GM12801 (cell line): Measurements from ENCODE around the gene PLIN5.

Experiments used
- TF ChIP-seq, protein P1 (sequence below): IDR thresholded peaks from one replicate; pipeline ENCODE4 v1.5.1; 2011; ENCODE audit warnings: control low read depth; ENCODE audit not compliant: insufficient read length; ENCODE audit errors: extremely low read depth

PLIN5 gene, protein sequence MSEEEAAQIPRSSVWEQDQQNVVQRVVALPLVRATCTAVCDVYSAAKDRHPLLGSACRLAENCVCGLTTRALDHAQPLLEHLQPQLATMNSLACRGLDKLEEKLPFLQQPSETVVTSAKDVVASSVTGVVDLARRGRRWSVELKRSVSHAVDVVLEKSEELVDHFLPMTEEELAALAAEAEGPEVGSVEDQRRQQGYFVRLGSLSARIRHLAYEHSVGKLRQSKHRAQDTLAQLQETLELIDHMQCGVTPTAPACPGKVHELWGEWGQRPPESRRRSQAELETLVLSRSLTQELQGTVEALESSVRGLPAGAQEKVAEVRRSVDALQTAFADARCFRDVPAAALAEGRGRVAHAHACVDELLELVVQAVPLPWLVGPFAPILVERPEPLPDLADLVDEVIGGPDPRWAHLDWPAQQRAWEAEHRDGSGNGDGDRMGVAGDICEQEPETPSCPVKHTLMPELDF

DNA sequence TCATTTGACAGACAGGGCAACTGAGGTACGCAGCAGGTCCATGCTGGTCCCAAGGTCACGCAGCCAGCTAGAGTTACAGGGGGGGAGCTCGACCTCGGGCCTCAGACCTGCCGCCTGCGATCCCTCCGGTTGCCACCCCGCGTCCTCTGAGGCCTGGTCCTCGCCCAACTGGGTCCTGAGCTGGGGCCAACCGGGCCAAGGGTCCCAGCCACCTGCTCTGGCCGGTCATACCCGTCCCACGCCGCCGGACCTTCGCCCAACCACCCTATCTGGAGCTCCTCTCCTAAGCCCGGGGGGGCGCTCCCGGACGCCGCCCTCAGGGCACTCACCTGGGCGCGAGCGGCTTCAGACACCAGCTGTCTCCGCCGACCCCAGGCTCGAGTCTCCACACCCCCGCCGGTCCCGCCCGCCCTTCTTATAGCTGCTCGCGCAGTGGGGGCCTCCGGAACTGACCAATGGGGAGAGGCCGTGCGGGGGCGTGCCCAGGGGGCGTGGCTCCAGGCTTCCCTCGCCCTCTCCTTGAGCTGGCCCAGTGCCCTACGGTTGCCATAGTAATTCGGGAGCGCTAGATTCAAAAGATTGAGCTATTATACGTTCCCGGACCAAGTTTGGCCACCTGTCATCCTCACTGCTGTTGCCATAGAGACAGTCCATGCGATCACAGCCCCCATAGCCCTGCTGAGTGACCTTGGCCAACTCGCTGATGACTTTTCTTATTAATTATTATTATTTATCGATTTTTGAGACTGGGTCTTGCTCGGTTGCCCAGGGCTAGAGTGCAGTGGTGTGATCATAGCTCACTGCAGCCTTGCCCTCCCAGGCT, at the start of gene PLIN5:
Gene PLIN5 (minus strand): TSS at position 389 of the 823 bp plus-strand sequence. CDS start 1,150 bp downstream, outside the sequence.
- TF ChIP-seq, protein P1, sequence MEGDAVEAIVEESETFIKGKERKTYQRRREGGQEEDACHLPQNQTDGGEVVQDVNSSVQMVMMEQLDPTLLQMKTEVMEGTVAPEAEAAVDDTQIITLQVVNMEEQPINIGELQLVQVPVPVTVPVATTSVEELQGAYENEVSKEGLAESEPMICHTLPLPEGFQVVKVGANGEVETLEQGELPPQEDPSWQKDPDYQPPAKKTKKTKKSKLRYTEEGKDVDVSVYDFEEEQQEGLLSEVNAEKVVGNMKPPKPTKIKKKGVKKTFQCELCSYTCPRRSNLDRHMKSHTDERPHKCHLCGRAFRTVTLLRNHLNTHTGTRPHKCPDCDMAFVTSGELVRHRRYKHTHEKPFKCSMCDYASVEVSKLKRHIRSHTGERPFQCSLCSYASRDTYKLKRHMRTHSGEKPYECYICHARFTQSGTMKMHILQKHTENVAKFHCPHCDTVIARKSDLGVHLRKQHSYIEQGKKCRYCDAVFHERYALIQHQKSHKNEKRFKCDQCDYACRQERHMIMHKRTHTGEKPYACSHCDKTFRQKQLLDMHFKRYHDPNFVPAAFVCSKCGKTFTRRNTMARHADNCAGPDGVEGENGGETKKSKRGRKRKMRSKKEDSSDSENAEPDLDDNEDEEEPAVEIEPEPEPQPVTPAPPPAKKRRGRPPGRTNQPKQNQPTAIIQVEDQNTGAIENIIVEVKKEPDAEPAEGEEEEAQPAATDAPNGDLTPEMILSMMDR = no peak

DNA sequence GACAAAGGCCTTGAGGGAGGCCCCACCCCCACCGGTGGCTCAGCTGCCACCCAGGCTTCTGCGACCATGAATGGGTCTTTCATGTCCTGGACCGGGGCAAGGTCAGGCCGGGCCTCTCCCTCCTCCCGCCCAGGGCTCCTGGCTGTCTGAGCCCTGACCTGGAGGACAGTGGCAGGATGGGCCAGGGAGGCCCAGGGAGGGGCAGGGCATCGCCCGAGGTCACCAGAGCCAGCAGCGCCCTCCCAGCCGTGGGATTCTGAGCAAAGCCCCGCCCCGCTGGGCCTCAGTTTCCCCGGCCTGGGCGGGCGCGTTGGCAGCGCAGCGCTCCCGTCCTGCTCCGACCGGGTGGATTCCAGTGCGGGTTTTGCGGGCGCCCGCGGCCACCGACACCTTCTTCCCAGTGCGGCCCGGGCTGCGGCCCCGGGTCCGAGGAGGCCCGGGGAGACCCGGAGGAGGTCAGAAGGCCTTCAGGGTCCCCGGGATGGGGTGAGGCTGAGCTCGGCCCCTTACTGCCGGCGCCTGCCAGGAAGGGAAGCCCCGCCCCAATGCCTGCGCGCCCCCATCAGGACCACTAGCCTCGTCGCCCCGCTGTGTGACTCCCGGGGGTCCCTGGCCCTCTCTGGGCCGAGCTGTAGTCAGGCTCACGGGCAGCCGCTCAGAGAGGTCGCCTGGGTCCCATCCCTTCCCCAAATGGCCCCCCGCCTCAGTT, 49.1 kb upstream of the PLIN5 start:
- TF ChIP-seq, protein P1 = no peak

DNA sequence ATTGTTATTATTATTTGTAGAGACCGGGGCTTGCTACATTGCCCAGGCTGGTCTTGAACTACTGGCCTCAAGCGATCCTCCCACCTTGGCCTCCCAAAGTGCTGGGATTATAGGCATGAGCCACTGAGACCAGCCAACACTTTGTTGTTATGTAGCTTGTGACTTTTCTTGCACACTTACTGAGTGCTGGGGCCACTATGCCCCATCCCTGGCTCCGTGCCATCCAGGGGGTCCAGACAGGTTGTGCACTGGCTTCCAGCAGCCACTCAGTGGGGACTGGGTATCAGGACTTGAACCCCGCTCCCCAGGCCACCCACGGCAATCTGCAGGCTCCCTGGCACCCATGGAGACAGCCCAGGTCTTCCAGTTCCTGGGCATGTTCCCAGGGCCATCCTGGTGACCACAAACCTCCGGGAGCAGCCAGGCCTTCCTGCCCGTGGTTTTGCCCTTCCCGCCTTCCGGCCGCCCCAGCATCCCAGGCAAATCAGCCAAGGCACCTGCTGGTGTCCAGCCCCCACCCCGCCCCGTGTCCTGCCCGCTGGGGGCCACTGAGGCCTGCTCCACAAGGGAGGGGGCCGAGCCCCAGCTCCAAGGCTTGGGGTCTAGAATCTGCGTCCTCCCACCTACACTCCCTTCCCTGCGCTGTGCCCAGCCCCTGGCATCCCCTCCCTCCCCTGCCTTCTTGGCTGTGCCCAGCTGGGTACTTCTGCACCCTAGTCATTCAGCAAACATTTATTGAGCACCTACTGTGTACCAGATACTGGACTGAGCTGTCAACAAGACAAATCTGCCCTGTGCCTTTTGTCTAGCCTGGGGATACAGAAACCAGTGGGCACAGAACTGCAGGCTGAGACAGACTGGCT, 48.2 kb upstream of the PLIN5 start:
- TF ChIP-seq, protein P1 = no peak

DNA sequence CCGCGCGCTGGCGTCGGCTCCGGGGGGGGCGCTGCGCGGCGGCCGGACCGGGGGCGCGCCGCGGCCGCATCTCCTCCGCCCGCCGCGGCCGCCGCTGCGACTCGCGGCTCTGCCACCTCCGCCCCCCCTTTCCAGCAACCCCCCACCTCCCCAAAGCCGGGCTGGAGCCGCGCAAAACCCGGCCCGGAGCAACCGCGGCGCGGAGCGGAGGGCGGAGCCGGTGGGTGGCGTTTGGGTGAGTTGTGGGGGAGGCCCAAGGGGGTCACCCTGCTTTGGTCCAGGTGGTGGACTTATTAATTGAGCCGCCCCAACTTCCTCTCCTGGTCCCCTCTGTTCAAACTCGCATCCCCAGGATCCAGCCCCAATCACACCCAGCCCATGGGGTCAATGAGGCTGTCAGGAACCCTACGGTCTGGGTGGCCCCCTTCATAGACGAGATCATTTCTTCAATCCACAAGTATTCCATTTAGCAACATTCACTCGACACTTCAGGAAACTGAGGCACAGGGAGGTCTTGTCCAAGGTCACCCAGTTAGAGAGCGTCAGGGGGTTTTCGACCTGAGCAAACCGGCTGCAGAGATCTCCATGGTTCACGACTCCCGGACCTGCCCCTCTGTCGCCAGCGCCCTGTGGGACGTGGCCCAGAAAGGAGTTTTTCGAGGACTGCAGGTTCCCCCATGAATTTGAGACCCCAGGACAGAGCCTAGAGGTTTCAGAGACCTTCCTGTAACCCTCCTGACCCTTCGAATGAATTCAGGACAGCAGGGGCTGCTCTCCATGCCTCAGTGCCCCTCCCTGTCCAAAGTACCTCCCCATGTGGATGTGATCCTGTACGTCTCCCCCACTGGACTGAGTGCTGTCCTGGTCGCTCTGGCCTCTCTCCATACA, 46.9 kb upstream of the PLIN5 start:
- TF ChIP-seq, protein P1 = no peak

DNA sequence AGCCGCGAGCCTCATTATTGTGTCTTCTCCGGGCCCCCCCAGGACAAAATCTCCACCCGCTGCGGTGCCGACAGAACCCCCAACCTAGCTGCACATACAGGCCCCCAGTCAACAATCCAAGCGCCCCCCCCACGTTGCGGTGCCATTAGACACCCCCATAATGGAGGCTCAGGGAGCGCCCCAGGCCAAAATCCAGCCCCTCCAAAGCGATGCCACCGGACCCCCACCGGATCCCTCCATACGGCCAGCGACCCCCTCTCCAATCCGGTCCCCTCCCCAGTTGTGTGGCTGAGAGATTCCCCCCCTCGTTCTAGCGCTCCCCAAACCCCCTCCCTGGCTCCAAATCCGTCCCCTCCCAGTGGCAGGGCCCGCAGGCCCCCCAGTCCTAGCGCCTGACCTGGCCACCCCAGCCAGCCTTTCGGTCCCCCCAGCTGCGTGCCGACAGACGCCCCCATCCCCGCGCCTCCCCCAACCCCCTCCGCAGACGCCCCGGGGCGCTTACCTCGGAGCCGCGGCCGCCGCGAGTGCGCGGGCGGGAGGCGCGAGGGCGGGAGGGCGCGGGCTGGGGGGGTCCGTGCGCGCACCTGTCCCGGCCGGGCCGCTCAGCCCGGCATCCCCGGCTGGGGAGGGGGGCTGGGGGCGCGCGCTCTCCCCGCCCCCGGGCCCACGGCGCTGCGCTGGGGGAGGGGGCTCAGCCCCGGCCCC, 46.1 kb upstream of the PLIN5 start:
- TF ChIP-seq, protein P1 = no peak
